Activated T-cell treated with anti-CD3 and anti-CD28 coated beads for 48 hours (primary cell): ENCODE measurements around the gene CDH12.

Experiments used
- DNase-seq: peaks from one replicate; pipeline ENCODE4 v3.0.0-alpha.2; 2020; ENCODE audit warnings: low read depth

Gene CDH12

DNA sequence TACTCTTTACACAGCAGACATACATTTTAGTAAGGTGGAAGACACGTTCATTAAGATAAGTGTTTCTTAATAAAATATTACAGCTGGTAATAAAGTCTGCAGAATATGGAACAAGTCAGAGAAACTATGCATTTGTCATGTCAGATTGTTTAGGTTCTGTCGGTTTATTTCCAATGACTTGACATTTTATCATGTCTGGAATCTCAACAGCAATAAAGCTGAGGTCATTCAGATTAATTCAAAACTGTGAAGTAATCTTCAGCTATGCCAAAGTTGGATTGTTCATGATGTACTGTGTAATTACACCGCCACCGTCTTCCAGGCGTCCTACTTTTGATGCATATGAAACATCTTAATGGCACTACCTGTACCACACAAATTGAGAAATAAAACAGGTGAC lies 1032.6 kb downstream of the CDH12 start:
- DNase-seq = no peak

DNA sequence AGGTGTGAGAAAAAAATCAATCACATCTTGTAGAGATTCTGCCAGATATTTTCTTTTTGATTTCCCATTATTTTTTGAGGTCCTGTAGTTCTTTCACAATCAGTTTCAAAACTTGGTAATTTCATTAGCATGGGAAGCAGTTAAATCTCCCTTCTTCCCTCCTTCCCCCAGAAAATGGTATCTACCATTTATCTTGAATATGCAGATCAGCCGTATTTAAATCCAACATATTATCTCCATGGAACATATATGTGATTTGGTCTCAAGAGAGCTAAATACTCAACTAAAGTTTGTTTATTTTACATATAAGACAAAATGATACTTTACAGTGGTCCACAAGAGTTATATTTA lies 1034.8 kb downstream of the CDH12 start:
- no peak for DNase-seq

DNA sequence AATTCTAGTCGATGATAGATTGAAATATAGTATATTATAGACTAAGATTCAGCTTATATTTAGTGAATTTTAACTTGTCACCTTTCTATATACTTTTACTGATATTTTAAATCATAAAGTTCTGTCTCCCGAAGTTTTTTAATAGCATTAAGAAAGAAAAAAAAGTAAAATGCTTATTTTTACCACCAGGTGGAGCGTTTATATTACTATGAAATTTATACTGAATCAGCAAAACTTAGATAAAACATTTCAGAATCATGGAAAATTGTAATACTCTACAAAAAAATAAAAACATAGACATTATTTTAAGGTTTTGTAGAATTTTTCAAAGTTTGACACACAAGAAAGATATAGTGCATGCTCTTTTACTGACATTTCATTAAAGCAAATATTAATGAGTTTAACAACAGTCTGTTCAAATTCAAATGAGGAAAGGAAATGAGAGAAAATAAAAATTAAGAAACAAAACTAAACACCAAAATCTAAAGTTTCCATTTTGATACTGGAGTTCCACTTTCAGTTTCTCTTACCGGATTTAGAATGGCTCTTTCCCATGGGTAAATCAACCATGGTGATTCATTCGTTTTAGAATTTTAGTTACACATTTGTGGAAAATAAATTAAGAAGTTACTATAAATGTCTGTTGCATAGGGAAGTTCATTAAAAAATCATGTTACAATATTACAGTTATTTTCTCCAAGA lies 1035.3 kb downstream of the CDH12 start:
- no peak for DNase-seq

DNA sequence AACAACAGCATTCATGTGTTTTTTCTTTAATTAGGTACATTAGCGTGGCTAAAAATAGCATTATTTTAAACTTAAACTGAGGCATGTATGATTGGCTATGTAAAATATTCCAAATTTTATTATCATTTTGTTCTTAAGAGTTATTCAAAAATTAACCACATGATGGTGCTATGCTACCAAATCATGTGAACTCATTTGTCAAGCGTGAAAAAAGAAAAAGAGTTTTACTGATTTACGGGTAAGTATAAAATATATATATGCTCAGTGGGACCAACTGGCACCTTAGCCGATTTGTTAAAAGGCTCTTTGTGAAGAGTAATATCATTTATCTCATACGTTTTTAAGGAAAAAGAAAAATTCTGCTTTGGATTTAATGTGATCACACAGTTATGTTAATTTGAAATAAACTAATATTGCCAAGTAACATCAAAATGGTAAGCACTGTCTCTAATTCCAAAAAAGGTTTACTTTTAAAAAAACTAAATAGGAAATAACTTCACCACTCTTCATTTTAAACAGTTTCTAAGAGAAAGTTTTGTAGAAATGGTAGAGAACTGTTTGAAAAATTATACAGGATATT lies 1042.3 kb downstream of the CDH12 start:
- DNase-seq = no peak

DNA sequence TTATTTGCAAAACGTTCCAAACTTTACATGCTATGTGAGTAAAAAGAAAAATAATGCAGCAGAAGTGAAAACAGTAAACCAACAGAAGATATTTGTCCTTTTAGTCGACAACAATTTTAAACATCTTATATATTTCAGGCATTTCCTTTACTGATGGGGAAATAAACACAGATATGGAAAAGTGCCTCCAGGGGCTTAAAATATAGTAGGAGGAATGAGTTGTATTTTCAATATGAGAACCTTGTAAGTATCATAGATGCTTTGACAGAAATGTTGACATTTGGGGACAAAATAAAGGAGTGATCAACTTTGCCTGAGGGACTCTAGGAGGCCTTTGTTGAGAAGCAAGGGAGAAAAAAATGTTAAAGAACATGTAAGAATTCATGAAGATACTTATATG lies 1043.5 kb downstream of the CDH12 start:
- DNase-seq = no peak

- DNase-seq = no peak
Observed at GRCh38 chr5:21807953-21808352, 1045.2 kb downstream of the CDH12 start.

- DNase-seq = no peak
Observed at GRCh38 chr5:21806943-21807342, 1046.2 kb downstream of the CDH12 start.

- no peak for DNase-seq
Observed at GRCh38 chr5:21806271-21806670, 1046.9 kb downstream of the CDH12 start.

DNA sequence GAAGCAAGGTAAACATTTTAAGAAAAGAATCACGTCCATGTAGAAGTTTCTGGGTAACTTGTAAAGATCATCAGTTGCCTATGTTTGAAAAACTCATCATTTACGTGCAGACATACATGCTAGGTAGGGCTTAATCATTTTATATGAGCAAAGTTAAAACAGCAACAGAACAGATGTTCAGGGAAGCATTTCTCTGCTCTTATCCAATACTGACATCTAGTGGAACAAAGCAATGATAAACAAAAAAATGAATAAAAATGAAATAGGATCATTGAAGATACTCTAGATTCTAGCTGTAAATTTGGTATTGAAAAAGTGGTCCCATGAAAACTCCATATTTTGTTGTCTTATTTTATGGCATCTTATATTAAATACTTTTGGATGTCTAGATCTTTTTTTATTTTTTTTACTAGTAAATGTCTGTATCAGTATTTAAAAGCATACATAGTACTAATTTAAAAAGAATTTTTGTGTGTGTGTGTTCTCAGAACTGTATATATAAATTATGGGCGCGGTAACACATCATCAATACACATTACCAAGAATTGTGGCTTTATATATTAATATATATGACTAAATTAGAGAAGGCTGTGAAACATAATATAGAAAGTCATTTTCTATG lies 1050.2 kb downstream of the CDH12 start:
- DNase-seq = no peak

- DNase-seq = no peak
Observed at GRCh38 chr5:21802100-21802499, 1051.0 kb downstream of the CDH12 start.

GRCh38 chr5:21792748-21793147 lies 1060.4 kb downstream of the CDH12 start:
- DNase-seq = no peak

GRCh38 chr5:21791304-21791703 lies 1061.8 kb downstream of the CDH12 start:
- no peak for DNase-seq

DNA sequence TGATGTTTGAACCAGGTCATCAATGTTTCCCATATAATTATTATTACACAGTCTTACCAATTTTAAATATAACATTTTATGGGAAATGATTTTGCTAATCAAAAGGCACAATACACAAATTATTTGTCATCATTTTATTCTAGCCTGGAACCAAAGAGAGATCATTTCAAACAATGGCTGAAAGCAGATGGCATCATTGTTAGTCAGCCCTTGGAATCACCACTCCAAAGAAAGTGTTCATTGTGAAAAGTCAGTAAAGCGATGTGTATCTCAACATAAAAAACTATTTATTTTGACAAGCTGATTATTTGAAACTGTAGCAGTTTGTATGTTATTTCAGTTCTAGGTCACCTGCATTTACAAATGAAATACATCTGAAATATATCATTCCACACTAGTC lies 1068.7 kb downstream of the CDH12 start:
- DNase-seq = no peak

- no peak for DNase-seq
Observed at GRCh38 chr5:21783074-21783679, 1070.0 kb downstream of the CDH12 start.

GRCh38 chr5:21776466-21776865 lies 1076.7 kb downstream of the CDH12 start:
- no peak for DNase-seq

DNA sequence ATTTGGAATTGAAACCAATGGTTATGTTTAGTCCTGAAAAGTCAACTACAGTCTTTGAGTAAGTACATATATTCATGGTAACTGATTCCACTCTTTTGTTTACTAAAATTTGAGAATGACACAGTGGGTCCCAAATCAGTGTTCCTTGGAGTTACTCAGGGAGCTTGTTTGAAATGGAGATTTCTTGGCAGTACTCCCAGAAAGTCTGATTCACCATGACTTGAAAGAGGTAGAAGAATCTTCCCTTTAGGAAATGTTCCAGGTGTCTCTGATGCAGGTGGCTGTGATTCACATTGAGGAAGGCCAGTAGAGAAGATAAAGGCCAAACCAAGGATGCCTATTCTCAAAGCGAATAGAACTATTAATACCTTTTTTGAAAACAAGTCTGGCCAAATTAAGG lies 1078.3 kb downstream of the CDH12 start:
- no peak for DNase-seq

DNA sequence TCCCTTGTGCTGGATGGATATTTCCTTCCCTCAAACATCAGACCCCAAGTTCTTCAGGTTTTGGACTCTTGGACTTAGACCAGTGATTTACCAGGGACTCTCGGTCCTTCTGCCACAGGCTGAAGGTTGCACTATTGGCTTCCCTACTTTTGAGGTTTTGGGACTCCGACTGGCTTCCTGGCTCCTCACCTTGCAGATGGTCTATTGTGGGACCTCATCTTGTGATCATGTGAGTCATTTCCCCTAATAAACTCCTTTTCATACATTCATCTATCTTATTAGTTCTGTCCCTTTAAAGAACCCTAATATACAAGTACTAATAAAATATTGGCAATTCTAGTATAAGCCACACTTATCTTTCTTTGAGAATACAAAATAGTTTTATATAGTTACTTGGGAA lies 1078.9 kb downstream of the CDH12 start:
- no peak for DNase-seq

DNA sequence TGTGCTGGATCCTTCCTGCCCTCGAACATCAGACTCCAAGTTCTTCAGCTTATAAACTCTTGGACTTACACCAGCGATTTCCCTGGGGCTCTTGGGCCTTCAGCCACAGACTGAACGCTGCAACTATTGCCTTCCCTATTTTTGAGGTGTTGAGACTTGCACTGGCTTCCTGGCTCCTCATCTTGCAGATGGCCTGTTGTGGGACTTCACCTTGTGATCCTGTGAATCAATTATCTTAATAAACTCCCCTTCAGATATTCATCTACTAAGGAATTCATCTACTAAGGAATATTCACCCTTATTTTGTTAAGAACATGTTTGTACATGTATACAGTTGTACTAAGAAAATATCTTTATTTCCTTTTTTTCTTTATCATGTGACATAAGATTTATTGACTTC lies 1079.7 kb downstream of the CDH12 start:
- no peak for DNase-seq

DNA sequence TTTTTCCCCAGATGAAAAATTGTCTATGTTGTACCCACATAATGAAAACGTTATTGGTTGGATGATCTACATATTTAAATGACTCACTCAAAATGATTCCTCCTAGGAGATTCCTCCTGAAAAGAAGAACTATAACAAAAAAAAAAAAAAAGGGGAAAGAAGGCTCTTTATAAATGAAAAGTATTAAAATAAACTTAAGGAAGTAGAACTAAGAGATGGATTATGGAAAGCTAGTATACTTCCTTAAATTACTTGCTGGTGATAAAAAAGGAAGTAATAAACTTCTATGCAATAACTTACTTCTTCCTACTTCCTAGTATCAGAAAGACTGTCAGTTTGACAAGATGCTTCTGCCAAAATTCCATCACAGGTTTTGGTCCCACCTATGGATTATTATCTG lies 1087.7 kb downstream of the CDH12 start:
- DNase-seq = no peak

- DNase-seq = no peak
Observed at GRCh38 chr5:21739096-21739495, 1114.0 kb downstream of the CDH12 start.

DNA sequence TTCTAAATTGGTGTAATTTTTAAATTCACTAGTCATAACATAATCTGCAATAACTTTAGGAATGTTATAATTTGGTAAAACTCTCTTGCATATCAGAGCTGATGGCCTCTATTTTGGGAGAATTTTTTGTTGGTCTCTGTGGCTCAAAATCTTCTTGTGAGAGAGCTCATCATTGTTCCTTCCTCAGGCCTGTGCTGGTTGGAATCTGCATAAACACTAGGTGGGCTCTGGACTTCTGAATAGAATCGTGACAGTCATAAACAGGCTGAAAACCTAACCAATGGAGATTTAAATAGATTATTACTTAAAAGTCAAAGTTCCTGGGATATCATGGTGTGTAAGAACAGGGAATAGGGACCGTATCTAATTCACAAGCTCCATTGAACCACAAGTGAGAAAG lies 1129.6 kb downstream of the CDH12 start:
- DNase-seq = no peak

- DNase-seq = no peak
Observed at GRCh38 chr5:21711866-21712758, 1141.0 kb downstream of the CDH12 start.
